Measurements from ENCODE around the gene TMEM247.

DNA sequence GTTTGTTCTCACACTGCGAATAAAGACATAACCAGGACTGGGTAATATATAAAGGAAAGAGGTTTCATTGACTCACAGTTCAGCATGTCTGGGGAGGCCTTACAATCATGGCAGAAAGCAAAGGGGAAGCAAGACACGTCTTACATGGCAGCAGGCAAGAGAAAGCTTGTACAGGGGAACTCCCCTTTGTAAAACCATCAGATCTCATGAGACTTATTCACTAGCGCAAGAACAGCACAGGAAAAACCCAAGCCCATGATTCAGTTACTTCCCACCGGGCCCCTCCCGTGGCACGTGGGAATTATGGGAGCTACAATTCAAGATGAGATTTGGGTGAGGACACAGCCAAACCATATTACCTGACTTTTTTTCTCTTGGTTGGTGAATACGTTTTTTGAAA lies 51.3 kb downstream of the TMEM247 start:
- TF ChIP-seq, protein P1, sequence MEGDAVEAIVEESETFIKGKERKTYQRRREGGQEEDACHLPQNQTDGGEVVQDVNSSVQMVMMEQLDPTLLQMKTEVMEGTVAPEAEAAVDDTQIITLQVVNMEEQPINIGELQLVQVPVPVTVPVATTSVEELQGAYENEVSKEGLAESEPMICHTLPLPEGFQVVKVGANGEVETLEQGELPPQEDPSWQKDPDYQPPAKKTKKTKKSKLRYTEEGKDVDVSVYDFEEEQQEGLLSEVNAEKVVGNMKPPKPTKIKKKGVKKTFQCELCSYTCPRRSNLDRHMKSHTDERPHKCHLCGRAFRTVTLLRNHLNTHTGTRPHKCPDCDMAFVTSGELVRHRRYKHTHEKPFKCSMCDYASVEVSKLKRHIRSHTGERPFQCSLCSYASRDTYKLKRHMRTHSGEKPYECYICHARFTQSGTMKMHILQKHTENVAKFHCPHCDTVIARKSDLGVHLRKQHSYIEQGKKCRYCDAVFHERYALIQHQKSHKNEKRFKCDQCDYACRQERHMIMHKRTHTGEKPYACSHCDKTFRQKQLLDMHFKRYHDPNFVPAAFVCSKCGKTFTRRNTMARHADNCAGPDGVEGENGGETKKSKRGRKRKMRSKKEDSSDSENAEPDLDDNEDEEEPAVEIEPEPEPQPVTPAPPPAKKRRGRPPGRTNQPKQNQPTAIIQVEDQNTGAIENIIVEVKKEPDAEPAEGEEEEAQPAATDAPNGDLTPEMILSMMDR (IDR thresholded peaks at IDR 0.05; ENCODE audit: low read depth, low read length, missing input control), result no peak
- TF ChIP-seq ATF3 (IDR thresholded peaks at IDR 0.05) (no peak), FOXA1 (IDR thresholded peaks at IDR 0.05) (no peak), GABPA (IDR thresholded peaks at IDR 0.05 in 1 of 2, conservative IDR thresholded peaks at IDR 0.05 in 1 of 2) (no peak), MAX (IDR thresholded peaks at IDR 0.05) (no peak), ZBTB33 (IDR thresholded peaks at IDR 0.05) (no peak)
- TF ChIP-seq, protein P2, sequence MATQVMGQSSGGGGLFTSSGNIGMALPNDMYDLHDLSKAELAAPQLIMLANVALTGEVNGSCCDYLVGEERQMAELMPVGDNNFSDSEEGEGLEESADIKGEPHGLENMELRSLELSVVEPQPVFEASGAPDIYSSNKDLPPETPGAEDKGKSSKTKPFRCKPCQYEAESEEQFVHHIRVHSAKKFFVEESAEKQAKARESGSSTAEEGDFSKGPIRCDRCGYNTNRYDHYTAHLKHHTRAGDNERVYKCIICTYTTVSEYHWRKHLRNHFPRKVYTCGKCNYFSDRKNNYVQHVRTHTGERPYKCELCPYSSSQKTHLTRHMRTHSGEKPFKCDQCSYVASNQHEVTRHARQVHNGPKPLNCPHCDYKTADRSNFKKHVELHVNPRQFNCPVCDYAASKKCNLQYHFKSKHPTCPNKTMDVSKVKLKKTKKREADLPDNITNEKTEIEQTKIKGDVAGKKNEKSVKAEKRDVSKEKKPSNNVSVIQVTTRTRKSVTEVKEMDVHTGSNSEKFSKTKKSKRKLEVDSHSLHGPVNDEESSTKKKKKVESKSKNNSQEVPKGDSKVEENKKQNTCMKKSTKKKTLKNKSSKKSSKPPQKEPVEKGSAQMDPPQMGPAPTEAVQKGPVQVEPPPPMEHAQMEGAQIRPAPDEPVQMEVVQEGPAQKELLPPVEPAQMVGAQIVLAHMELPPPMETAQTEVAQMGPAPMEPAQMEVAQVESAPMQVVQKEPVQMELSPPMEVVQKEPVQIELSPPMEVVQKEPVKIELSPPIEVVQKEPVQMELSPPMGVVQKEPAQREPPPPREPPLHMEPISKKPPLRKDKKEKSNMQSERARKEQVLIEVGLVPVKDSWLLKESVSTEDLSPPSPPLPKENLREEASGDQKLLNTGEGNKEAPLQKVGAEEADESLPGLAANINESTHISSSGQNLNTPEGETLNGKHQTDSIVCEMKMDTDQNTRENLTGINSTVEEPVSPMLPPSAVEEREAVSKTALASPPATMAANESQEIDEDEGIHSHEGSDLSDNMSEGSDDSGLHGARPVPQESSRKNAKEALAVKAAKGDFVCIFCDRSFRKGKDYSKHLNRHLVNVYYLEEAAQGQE (IDR thresholded peaks at IDR 0.05), result no peak
